SK-N-SH treated with all-trans-retinoic acid at 6 μM for 48 hours (cell line): ENCODE results near the gene DLK1.

Experiments used
- ARNTL ChIP-seq: fragments of 450-650 bp; formaldehyde crosslinking; IDR thresholded peaks from 2 replicates; pipeline ENCODE4 v1.5.0; 2020; ENCODE audit warnings: low read depth, mild to moderate bottlenecking, moderate library complexity, borderline replicate concordance
- PATZ1 ChIP-seq: fragments of 250-450 bp; sonication (Bioruptor Pico); IDR thresholded peaks from 2 replicates; pipeline ENCODE4 v1.8.0; 2020; ENCODE audit warnings: mild to moderate bottlenecking, moderate library complexity, borderline replicate concordance
- RARB ChIP-seq: fragments of 250-450 bp; sonication (Bioruptor Pico); IDR thresholded peaks from 2 replicates; pipeline ENCODE4 v1.8.0; 2021; ENCODE audit warnings: mild to moderate bottlenecking, moderate library complexity
- SNAI2 ChIP-seq: fragments of 250-450 bp; sonication (Bioruptor Pico); IDR thresholded peaks from 2 replicates; pipeline ENCODE4 v1.5.0; 2020; ENCODE audit warnings: mild to moderate bottlenecking, moderate library complexity
- ZFP30 ChIP-seq: fragments of 450-650 bp; formaldehyde crosslinking; IDR thresholded peaks from 2 replicates; pipeline ENCODE4 v1.5.0; 2022; ENCODE audit warnings: mild to moderate bottlenecking, moderate library complexity
- ZNF565 ChIP-seq: fragments of 450-650 bp; formaldehyde crosslinking; conservative IDR thresholded peaks from 2 replicates; pipeline ENCODE4 v1.5.0; 2020; ENCODE audit warnings: low read depth, mild to moderate bottlenecking, moderate library complexity

GRCh38 chr14:100693877-100694578 is 32.7 kb upstream of the DLK1 start:
- no peak for TF ChIP-seq ZFP30
- no peak for TF ChIP-seq RARB (CRISPR knock-in tag)
- no peak for TF ChIP-seq ARNTL (CRISPR knock-in tag)
- TF ChIP-seq ZNF565 (CRISPR knock-in tag): no peak
- TF ChIP-seq SNAI2 (CRISPR knock-in tag): no peak
- TF ChIP-seq PATZ1 (CRISPR knock-in tag): no peak
